GM18909 (cell line): ENCODE data around the gene FBXL22.
"Not testable (repeated sequence)": the region's sequence is repeated elsewhere in the genome, so short reads cannot be mapped to it uniquely, and the experiment has no call there.

Experiments
- ATAC-seq: cut with Tn5 transposase; IDR thresholded peaks from one replicate; pipeline ENCODE4 v1.9.1; 2021; ENCODE audit warnings: mild to moderate bottlenecking; ENCODE audit not compliant: unreplicated experiment, poor library complexity

The FBXL22 gene

GRCh38 chr15:63610209-63610841, 13.1 kb downstream of the FBXL22 start:
- no peak for ATAC-seq

DNA sequence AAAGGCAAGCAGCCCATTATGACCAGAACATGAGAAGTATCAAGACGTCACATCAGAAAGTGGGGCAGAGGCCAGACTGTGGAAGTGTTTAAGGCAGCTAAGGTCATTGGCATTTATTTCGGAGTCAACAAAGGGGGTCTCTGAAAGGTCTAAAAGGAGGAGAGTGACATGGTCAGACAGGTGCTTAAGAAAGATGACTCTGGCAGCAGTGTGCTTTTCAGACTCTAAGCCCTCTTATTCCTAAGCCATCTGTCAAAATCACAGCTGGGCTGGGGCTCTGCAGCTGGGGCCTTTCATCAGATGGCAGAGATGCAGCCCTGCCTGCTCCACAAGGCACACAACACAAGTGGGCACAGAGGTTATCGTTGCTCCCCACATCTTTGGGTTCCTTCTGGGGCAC, 14.0 kb downstream of the FBXL22 start:
- ATAC-seq = no peak

GRCh38 chr15:63612300-63612699, 15.1 kb downstream of the FBXL22 start:
- no peak for ATAC-seq

DNA sequence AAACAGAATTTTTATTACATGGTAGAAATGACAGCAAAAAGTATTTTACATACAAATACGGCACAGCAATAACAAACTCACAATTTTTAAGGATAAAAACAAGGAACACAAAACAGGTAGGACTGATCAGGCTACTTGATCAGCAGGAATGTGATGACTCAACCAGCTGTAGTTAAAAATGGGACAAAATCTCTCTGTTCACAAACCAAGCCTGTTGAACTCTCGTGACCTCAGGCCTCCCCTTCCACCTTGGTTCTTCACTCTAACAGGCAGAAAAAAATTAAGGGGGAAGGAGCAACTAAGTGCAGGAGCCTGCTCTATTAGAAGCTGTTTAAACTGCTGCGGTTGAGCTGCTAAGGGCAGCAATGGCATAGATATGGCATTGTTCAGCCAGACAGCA, 18.7 kb downstream of the FBXL22 start:
- no peak for ATAC-seq

GRCh38 chr15:63617147-63617546, 20.0 kb downstream of the FBXL22 start:
- not testable (repeated sequence) for ATAC-seq

DNA sequence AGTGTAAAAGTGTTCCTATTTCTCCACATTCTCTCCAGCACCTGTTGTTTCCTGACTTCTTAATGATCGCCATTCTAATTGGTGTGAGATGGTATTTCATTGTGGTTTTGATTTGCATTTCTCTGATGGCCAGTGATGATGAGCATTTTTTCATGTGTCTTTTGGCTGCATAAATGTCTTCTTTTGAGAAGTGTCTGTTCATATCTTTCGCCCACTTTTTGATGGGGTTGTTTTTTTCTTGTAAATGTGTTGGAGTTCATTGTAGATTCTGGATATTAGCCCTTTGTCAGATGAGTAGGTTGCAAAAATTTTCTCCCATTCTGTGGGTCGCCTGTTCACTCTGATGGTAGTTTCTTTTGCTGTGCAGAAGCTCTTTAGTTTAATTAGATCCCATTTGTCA, 20.4 kb downstream of the FBXL22 start:
- ATAC-seq = not testable (repeated sequence)

DNA sequence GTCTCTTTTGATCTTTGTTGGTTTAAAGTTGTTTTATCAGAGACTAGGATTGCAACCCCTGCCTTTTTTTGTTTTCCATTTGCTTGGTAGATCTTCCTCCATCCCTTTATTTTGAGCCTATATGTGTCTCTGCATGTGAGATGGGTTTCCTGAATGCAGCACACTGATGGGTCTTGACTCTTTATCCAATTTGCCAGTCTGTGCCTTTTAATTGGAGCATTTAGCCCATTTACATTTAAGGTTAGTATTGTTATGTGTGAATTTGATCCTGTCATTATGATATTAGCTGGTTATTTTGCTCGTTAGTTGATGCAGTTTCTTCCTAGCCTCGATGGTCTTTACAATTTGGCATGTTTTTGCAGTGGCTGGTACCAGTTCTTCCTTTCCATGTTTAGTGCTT, 23.6 kb downstream of the FBXL22 start:
- ATAC-seq = not testable (repeated sequence)

DNA sequence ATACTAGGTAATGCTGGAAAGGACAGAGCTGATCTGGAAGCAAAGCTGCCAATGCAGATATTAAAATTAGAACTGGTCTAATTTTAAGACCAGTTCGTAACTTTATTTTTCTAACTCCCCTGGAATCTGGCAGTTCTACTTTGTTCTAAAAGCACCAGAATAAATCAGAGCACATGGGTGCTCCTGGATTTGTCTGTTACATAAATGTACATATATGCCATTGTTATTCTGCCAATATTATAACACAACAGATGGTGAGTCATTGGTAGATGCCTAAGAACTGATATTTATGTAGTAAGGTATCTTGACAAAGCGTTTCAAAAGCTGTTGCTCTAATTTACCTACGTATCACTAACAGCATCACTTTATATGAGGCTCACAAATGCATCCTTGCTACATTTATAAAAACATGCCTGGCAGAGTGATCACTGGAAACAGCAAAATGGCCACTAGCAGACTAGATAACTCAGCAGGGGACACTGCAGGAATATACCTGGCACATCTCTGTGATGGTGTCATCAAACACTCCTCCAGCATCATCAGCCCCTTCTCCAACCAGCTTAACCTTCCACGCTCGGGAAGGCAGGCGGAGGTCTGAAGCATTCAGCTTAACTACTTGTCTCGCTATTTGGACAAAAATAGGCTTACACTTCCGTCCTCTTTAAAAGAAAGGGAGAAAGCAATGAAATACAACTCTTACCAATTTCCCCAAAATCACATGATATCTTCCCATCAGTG, 26.2 kb downstream of the FBXL22 start:
- no peak for ATAC-seq

- no peak for ATAC-seq
These were observed 29.8 kb downstream of the FBXL22 start for GRCh38 chr15:63626955-63627354.

- no peak for ATAC-seq
These were observed 31.1 kb downstream of the FBXL22 start for GRCh38 chr15:63628123-63628822.

DNA sequence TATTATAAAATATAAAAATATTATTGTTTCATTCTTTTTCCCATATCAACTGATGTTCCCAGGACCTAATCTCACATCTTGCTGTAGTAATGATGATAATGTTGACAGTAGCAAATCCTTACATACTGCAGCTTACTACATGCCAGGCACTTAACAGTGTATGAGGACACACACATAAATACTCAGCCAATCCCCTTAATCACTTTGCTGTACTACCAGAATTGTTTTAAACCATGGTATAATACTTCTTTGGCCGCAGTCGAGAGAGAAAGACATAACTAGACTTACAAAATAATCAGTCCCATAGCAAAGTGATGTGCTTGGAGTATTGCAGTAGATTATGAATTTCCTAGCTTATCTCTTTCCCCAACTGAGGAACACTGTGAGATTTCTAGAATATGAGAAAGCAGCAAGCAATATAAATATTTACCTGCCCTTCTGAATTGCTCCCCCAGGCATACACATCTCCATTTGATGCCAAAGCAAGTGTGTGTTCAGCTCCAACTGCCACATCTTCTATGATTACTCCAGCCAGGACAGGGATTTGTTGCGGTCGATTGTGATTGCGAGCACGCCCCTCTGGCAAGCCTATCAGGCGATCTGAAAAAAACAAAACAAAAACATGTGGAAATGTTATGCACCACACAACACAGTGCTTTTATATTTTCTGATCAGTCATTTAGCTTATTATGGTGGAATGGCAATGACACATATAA, 33.0 kb downstream of the FBXL22 start:
- ATAC-seq = no peak

- no peak for ATAC-seq
These were observed 36.1 kb downstream of the FBXL22 start for GRCh38 chr15:63633312-63633711.

GRCh38 chr15:63634154-63634553, 37.0 kb downstream of the FBXL22 start:
- ATAC-seq = no peak

- ATAC-seq = no peak
These were observed 39.4 kb downstream of the FBXL22 start for GRCh38 chr15:63636518-63637061.

DNA sequence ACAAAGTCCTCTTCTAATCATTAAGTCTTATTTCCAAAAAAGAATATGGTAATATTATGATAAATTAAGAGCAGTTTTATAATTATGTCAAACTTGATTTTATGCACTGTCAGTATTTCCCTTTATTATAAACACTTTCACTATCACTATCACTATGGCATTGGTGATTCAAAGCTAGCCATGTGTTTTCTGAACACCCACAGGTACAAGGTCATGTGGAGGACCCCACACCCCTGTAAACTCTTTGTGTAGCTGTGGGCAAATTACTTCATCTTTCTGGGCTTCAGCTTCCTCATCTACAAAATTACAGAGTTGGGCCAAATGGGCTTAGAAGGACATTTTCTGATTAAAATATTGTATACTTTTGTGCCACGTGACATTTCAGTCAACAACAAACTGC, 41.7 kb downstream of the FBXL22 start:
- ATAC-seq = no peak

DNA sequence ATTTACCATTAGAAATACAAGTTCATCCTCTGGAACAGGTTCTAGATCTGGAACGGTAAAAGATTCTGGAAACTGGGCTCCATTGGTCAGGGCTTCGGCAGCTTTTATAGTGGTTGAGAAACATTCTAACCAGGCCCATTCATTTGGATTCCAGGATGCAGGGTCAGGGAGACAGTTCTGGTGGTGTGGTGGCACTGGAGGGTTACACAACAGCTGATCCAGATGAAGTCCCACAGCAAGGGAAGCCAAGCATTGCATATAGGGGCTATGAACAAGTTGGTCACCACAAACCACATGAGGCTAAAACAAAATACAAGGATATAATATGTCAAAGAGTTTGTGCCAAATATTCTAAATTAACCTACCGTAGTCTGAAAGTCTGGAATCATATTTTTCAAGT, 43.0 kb downstream of the FBXL22 start:
- ATAC-seq = no peak
